Liver (tissue), 9 donors: ENCODE data around the gene CCDC8. TPM values are rescaled to one million over a fixed set of nuclear protein-coding genes. Genes with fewer than 3 reads are reported as not detected.

Experiments used
- DNase-seq: peaks from one replicate; pipeline ENCODE4 v3.0.0-alpha.2; 2017; ENCODE audit warnings: low spot score
- H3K27ac ChIP-seq, 2 donors: one replicate each; pipeline ENCODE4 v1.7.0; 2013; ENCODE audit warnings: inconsistent platforms in 2 of 2, low read length in 2 of 2, control low read depth in 1 of 2, low read depth in 1 of 2, mild to moderate bottlenecking in 1 of 2
- H3K27me3 ChIP-seq, 4 donors: one replicate each; pipeline versions ENCODE4 v1.6.1 to v1.7.0; 2013; ENCODE audit warnings: low read length in 3 of 4, inconsistent platforms in 1 of 4, mild to moderate bottlenecking in 1 of 4, moderate library complexity in 1 of 4; ENCODE audit not compliant: control insufficient read depth in 4 of 4, insufficient read depth in 4 of 4
- H3K36me3 ChIP-seq, 4 donors: one replicate each; pipeline versions ENCODE4 v1.6.1 to v1.7.0; 2013; ENCODE audit warnings: low read length in 3 of 4, mild to moderate bottlenecking in 3 of 4, low read depth in 1 of 4, moderate library complexity in 1 of 4; ENCODE audit not compliant: control insufficient read depth in 4 of 4, insufficient read depth in 3 of 4
- H3K4me1 ChIP-seq, 4 donors: one replicate each; pipeline versions ENCODE4 v1.6.1 to v1.7.0; 2013; ENCODE audit warnings: low read length in 3 of 4, mild to moderate bottlenecking in 3 of 4, moderate library complexity in 1 of 4; ENCODE audit not compliant: control insufficient read depth in 4 of 4, insufficient read depth in 4 of 4
- H3K4me3 ChIP-seq, 3 donors: one replicate each; pipeline versions ENCODE4 v1.6.1 to v1.7.0; 2013; ENCODE audit warnings: low read length in 3 of 3, control low read depth in 1 of 3, low read depth in 1 of 3, mild to moderate bottlenecking in 1 of 3
- H3K9ac ChIP-seq, 2 donors: one replicate each; pipeline ENCODE4 v1.7.0; 2013; ENCODE audit warnings: low read length in 2 of 2, mild to moderate bottlenecking in 2 of 2, moderate library complexity in 2 of 2, control low read depth in 1 of 2, low read depth in 1 of 2
- H3K9me3 ChIP-seq, 4 donors: one replicate each; pipeline versions ENCODE4 v1.6.1 to v1.7.0; 2013; ENCODE audit warnings: low read length in 3 of 4; ENCODE audit not compliant: control insufficient read depth in 4 of 4
- ATF3 ChIP-seq: IDR thresholded peaks from 2 replicates; pipeline ENCODE4 v1.6.1; 2016; ENCODE audit warnings: antibody characterized with exemption
- EGR1 ChIP-seq, 2 donors: IDR thresholded peaks; 2 replicates each; pipeline ENCODE4 v1.6.1; 2016 to 2018; ENCODE audit warnings: antibody characterized with exemption in 2 of 2, low read depth in 2 of 2
- FOXA2 ChIP-seq: IDR thresholded peaks from 2 replicates; pipeline ENCODE4 v1.6.1; 2016; ENCODE audit warnings: antibody characterized with exemption
- GABPA ChIP-seq, 2 donors: IDR thresholded peaks in 1 of 2; conservative IDR thresholded peaks in 1 of 2; 2 replicates each; pipeline ENCODE4 v1.6.1; 2016; ENCODE audit warnings: antibody characterized with exemption in 2 of 2, mild to moderate bottlenecking in 1 of 2, moderate library complexity in 1 of 2
- MAX ChIP-seq: IDR thresholded peaks from 2 replicates; pipeline ENCODE4 v1.6.1; 2016; ENCODE audit warnings: antibody characterized with exemption
- NR2F2 ChIP-seq: IDR thresholded peaks from 2 replicates; pipeline ENCODE4 v1.6.1; 2016; ENCODE audit warnings: antibody characterized with exemption
- RAD21 ChIP-seq, 2 donors: IDR thresholded peaks; 2 replicates each; pipeline ENCODE4 v1.6.1; 2016; ENCODE audit warnings: antibody characterized with exemption in 2 of 2, mild to moderate bottlenecking in 2 of 2
- REST ChIP-seq: IDR thresholded peaks from 2 replicates; pipeline ENCODE4 v1.6.1; 2016; ENCODE audit warnings: antibody characterized with exemption, mild to moderate bottlenecking
- RXRA ChIP-seq, 2 donors: IDR thresholded peaks; 2 replicates each; pipeline ENCODE4 v1.6.1; 2017 to 2018; ENCODE audit warnings: antibody characterized with exemption in 2 of 2, mild to moderate bottlenecking in 1 of 2
- SP1 ChIP-seq: IDR thresholded peaks from 2 replicates; pipeline ENCODE4 v1.6.1; 2018; ENCODE audit warnings: antibody characterized with exemption, mild to moderate bottlenecking
- TAF1 ChIP-seq: conservative IDR thresholded peaks from 2 replicates; pipeline ENCODE4 v1.6.1; 2016; ENCODE audit warnings: antibody characterized with exemption, mild to moderate bottlenecking
- ZBTB33 ChIP-seq: IDR thresholded peaks from 2 replicates; pipeline ENCODE4 v1.6.1; 2016; ENCODE audit warnings: antibody characterized with exemption
- WGBS: extraction: QIAGEN DNeasy Blood & Tissue Kit; methylation state at CpG from one replicate; pipeline ENCODE4 v1.1.7; 2013; 5-methylcytosine and 5-hydroxymethylcytosine counted together
- polyA plus RNA-seq, 2 donors: library from polyadenylated mRNA; stranded (reverse) in 1 of 2; unstranded in 1 of 2; fragments of 200-250 nt in 1 of 2; fragments of >200 nt in 1 of 2; fragmentation: Nextera tagmentation in 1 of 2; extraction: Ambion mirVana in 1 of 2; gene quantifications; one replicate each; pipeline versions ENCODE4 v1.2.1 to v1.2.3, GENCODE V29; 2013 to 2015
- total RNA-seq, 2 donors: library from RNA; depleted of rRNA; stranded (reverse); fragments of >200 nt; gene quantifications; one replicate each; pipeline ENCODE4 v1.2.3, GENCODE V29; 2014
- donor health status: healthy.
- donor health status: healthy.
- donor health status: healthy.
- donor health status: healthy.
- donor health status: healthy.

Gene CCDC8
- total and polyA plus RNA-seq, 4 donors: 0.18 to 5.9 (median 0.62) TPM

- Histone ChIP-seq H3K4me1 (peaks cover 0 to 5% (median 3%) of the 10 kb centered on the region in 4 donors), H3K36me3 (peaks cover under 1 to 32% (median 23%) of the 10 kb centered on the region in 4 donors), H3K9me3 (no peaks in the 10 kb centered on the region), H3K4me3 (no peak overlapping the region), H3K27ac (no peak overlapping the region), H3K9ac (no peak overlapping the region), H3K27me3 (no peaks in the 10 kb centered on the region)
- TF ChIP-seq REST (no peak), FOXA2 (no peak), ATF3 (no peak), EGR1 (IDR thresholded peaks at IDR 0.05; ENCODE audit: low read depth in 2 of 2) (no peak)
- WGBS: 95% methylated on average over 15 of the region's 15 CpGs
- DNase-seq: no peak
These were observed 31.5 kb downstream of the CCDC8 start for GRCh38 chr19:46381756-46382345.

GRCh38 chr19:46381346-46381745 lies 32.0 kb downstream of the CCDC8 start:
- H3K4me1 ChIP-seq: peaks cover 0 to 5% (median 3%) of the 10 kb centered on the region in 4 donors
- H3K4me3 ChIP-seq: no peak overlapping the region
- WGBS: 97% methylated on average over 2 of the region's 2 CpGs
- H3K36me3 ChIP-seq: peaks cover 0 to 37% (median 25%) of the 10 kb centered on the region in 4 donors
- H3K27ac ChIP-seq: no peak overlapping the region
- H3K9me3 ChIP-seq: no peaks in the 10 kb centered on the region
- TF ChIP-seq ZBTB33: no peak
- no peak for TF ChIP-seq TAF1
- no peak for TF ChIP-seq MAX
- TF ChIP-seq RXRA (IDR thresholded peaks at IDR 0.05): no peak
- no peak for TF ChIP-seq RAD21 (IDR thresholded peaks at IDR 0.05)
- TF ChIP-seq SP1: no peak
- no peak for TF ChIP-seq EGR1 (IDR thresholded peaks at IDR 0.05; ENCODE audit: low read depth in 2 of 2)
- TF ChIP-seq NR2F2: no peak
- TF ChIP-seq ATF3: no peak
- TF ChIP-seq GABPA (IDR thresholded peaks at IDR 0.05 in 1 of 2, conservative IDR thresholded peaks at IDR 0.05 in 1 of 2): no peak
- H3K27me3 ChIP-seq: no peaks in the 10 kb centered on the region
- no peak overlapping the region for H3K9ac ChIP-seq
- no peak for DNase-seq
